Heart left ventricle (tissue), 16 donors: Measurements from ENCODE around the gene RRP1. TPM values are rescaled to one million over a fixed set of nuclear protein-coding genes. Genes with fewer than 3 reads are reported as not detected.
A peak's percentile ranks its signal among the peaks of the same experiment; 100 is the strongest.

Experiments used
- ATAC-seq, 4 donors: fragments of 200-7000 bp; cut with Tn5 transposase; one replicate each; pipeline ENCODE4 v1.9.1; 2020 to 2022; ENCODE audit warnings: moderate library complexity in 4 of 4, mild to moderate bottlenecking in 3 of 4, moderate number of reproducible peaks in 1 of 4
- DNase-seq, 5 donors: peaks; one replicate each; pipeline ENCODE4 v3.0.0-alpha.2; 2020
- H3K27ac ChIP-seq, 12 donors: fragments of 200-600 bp; sonication (generic) in 4 of 12; one replicate each; pipeline versions ENCODE4 v1.5.0 to v1.8.0; 2016 to 2022; ENCODE audit warnings: mild to moderate bottlenecking in 2 of 12
- H3K27me3 ChIP-seq, 9 donors: fragments of 200-600 bp; sonication (generic) in 2 of 9; one replicate each; pipeline versions ENCODE4 v1.5.1 to v1.8.0; 2016 to 2022; ENCODE audit warnings: mild to moderate bottlenecking in 3 of 9
- H3K36me3 ChIP-seq, 9 donors: fragments of 200-600 bp; sonication (generic) in 2 of 9; one replicate each; pipeline versions ENCODE4 v1.5.0 to v1.8.0; 2018 to 2022; ENCODE audit warnings: mild to moderate bottlenecking in 2 of 9
- H3K4me1 ChIP-seq, 12 donors: fragments of 200-600 bp; sonication (generic) in 4 of 12; one replicate each; pipeline versions ENCODE4 v1.5.0 to v1.8.0; 2016 to 2022; ENCODE audit warnings: mild to moderate bottlenecking in 3 of 12
- H3K4me3 ChIP-seq, 12 donors: fragments of 200-600 bp; sonication (generic) in 4 of 12; one replicate each; pipeline versions ENCODE4 v1.5.0 to v1.8.0; 2017 to 2022; ENCODE audit warnings: mild to moderate bottlenecking in 9 of 12, moderate library complexity in 4 of 12
- H3K9me3 ChIP-seq, 12 donors: fragments of 200-600 bp; sonication (generic) in 4 of 12; one replicate each; pipeline versions ENCODE4 v1.5.0 to v1.8.0; 2016 to 2022; ENCODE audit warnings: mild to moderate bottlenecking in 1 of 12
- POLR2A ChIP-seq, 2 donors: fragments of 450-650 bp; IDR thresholded peaks; one replicate each; pipeline ENCODE4 v1.6.1; 2017; ENCODE audit warnings: antibody characterized with exemption in 2 of 2, mild to moderate bottlenecking in 2 of 2, moderate library complexity in 2 of 2
- WGBS, 4 donors: extraction: QIAGEN DNeasy Blood & Tissue Kit in 2 of 4; methylation state at CpG; one replicate each; pipeline versions ENCODE4 v1.1.5 to v1.1.7; 2013 to 2018; 5-methylcytosine and 5-hydroxymethylcytosine counted together
- intact Hi-C, 10 donors: fragments of 100-400 bp; cut with DNase I; formaldehyde crosslinking; loops; one replicate each; pipeline versions ENCODE4 v1.11.1 to v1.14.2; 2022
- polyA plus RNA-seq, 2 donors: library from polyadenylated mRNA; stranded (reverse); fragments of 200-250 nt; gene quantifications; one replicate each; pipeline ENCODE4 v1.2.3, GENCODE V29; 2013
- total RNA-seq, 9 donors: library from RNA; depleted of rRNA in 2 of 9; stranded (reverse); fragments of >200 nt in 2 of 9; fragmentation: NEBNext Ultra II Directional in 3 of 9; extraction: Animal tissue kit (Norgen Biotek cat#: 25700) in 3 of 9; gene quantifications; one replicate each; pipeline versions ENCODE4 v1.1.0 to v1.2.4, GENCODE V29; 2016 to 2023
- TF ChIP-seq, protein P1 (sequence below), 12 donors: fragments of 200-600 bp; sonication (generic) in 4 of 12; IDR thresholded peaks; one replicate each; pipeline versions ENCODE4 v1.5.0 to v1.8.0; 2018 to 2022; ENCODE audit warnings: antibody characterized with exemption in 12 of 12, mild to moderate bottlenecking in 5 of 12
- donor health status: ischemic (EF 13 %, LVEDD 7.1; RV severe dilation, severe dysfunction).
- donor health status: healthy with polysubstance abuse.
- donor health status: DM: no; HTN: yes; CAD: no.
- donor health status: DM: no; HTN: no; CAD: no.
- donor health status: ischemic (EF 25% LVEDD 6.9; RV normal size, moderate dysfunction).
- donor health status: ischemic (EF 25% LVEDD 5.7; RV mildly dilated, moderate dysfunction).
- donor health status: healthy.
- donor health status: DM: yes; HTN: yes; CAD: no.
- donor health status: ischemic (EF 35%, LVEDD 5.7; RV mildly dilated, moderate dysfunction).
- donor health status: nonischemic (EF 11% LVEDD 7.7; RV severe dilation, severe dysfunction).
- donor health status: DM: yes; HTN: yes; CAD: no.
- donor health status: PGD.
- donor health status: ischemic (EF 29% LVEDD 5.4; RV normal size, mild dysfunction).
- donor health status: nonischemic (EF 23%, LVEDD 6.1; RV moderate dilation, normal function).

The RRP1 gene
- total and polyA plus RNA-seq, 11 donors, result 6.0 to 15.6 (median 9.8) TPM

DNA sequence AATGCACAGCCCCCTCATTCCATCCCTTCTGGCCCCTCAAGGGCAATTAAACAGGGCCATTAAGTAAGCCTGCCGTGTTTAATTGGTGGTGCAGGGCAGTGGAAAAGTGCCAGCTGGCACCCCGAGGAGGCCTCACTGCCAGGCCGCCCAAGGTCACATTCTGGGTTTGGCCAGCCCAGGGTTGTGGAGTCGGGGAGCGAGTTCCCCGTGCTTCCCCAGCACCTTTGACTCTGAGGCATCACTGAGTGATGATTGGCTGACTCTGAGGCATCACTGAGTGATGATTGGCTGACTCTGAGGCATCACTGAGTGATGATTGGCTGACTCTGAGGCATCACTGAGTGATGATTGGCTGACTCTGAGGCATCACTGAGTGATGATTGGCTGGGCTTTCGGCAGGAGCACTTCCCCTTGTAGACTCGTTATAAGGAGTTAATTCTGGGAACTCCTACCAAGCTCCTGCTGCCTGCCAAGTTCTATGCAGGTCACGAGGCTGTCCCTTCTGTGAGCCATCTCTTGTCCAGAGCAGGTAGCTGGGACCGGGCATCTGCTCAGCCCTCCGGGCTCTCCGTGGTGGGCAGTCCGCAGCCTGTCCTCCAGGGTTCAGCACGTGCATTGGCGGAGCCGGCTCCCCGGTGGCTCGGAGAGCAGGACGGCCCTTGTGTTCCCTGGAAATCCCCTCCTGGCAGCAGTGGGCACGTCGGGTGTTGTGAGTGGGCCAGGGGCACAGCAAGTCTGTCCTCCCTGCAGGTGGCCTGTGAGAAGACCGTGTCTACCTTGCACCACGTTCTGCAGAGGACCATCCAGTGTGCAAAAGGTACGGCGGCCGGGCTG is 34.2 kb upstream of the RRP1 start:
- H3K27ac ChIP-seq, result peak overlapping the region in 3 of 12 donors; percentile 9 to 61 (median 10)
- no peaks in the 10 kb centered on the region for H3K27me3 ChIP-seq
- H3K9me3 ChIP-seq, result no peaks in the 10 kb centered on the region
- DNase-seq (peak in 1 of 5 donors; percentile 55), ATAC-seq (peak in 3 of 4 donors; percentile 29 to 57 (median 50))
- 73 to 83% (median 77%) methylated on average over 18 to 26 of the region's 26 CpGs for WGBS, 4 donors
- H3K36me3 ChIP-seq, result peaks cover 0 to 91% (median 64%) of the 10 kb centered on the region in 9 donors
- peaks cover 0 to 21% (median 0%) of the 10 kb centered on the region in 12 donors for H3K4me1 ChIP-seq
- H3K4me3 ChIP-seq, result no peak overlapping the region
- TF ChIP-seq POLR2A (IDR thresholded peaks at IDR 0.05), result no peak
- TF ChIP-seq, protein P1, sequence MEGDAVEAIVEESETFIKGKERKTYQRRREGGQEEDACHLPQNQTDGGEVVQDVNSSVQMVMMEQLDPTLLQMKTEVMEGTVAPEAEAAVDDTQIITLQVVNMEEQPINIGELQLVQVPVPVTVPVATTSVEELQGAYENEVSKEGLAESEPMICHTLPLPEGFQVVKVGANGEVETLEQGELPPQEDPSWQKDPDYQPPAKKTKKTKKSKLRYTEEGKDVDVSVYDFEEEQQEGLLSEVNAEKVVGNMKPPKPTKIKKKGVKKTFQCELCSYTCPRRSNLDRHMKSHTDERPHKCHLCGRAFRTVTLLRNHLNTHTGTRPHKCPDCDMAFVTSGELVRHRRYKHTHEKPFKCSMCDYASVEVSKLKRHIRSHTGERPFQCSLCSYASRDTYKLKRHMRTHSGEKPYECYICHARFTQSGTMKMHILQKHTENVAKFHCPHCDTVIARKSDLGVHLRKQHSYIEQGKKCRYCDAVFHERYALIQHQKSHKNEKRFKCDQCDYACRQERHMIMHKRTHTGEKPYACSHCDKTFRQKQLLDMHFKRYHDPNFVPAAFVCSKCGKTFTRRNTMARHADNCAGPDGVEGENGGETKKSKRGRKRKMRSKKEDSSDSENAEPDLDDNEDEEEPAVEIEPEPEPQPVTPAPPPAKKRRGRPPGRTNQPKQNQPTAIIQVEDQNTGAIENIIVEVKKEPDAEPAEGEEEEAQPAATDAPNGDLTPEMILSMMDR (IDR thresholded peaks at IDR 0.05), result no peak
- intact Hi-C loops, result loop anchor here in 1 of 10 donors (10.0 kb wide), 1 partner anchor 50 kb away; no protein-coding TSS in a partner anchor

DNA sequence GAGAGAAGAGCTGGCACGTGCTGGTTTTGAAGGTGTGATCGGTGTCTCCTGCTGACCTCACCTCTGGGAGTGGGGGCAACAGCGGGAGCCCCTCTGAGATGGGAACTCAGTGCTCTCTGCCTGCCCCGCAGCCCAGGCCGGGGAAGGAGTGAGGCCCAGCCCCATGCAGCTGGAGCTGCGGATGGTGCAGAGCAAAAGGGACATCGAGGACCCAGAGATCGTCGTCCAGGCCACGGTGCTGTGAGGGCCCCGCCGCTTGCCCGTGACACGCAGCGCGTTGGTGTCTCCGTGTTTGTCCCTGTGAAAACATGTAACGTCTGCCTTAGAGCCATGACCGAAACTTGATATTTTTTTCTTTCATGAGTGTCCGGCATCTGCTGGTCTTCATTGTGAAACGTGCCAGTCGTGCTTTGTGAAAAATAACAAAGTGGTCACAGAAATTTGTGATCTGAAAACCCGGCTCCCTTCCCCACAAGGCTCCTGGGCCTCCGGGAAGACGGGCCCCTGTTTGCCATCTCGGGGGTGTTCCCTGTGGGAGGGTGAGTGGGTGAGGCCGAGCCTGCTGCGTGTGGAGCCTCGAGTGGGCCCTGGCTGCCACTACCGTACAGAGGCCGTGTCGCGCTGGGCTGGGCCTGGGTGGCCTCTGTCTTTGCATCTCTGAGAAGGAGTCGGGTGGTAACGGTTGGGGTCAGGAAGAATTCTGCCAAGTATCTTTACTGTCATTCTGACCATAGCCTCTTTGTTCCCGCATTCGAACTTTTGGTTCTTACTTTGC is 33.4 kb upstream of the RRP1 start:
- ATAC-seq (no peak), DNase-seq (no peak)
- TF ChIP-seq, protein P1 (IDR thresholded peaks at IDR 0.05), result no peak
- no peak for TF ChIP-seq POLR2A (IDR thresholded peaks at IDR 0.05)
- H3K36me3 ChIP-seq, result peaks cover 0 to 91% (median 63%) of the 10 kb centered on the region in 9 donors
- H3K27me3 ChIP-seq, result no peaks in the 10 kb centered on the region
- intact Hi-C loops, result loop anchor here in 1 of 10 donors (10.0 kb wide), 1 partner anchor 51 kb away; no protein-coding TSS in a partner anchor
- no peaks in the 10 kb centered on the region for H3K9me3 ChIP-seq
- no peak overlapping the region for H3K4me3 ChIP-seq
- 94 to 97% (median 96%) methylated on average over 33 to 37 of the region's 37 CpGs for WGBS, 4 donors
- H3K4me1 ChIP-seq, result peaks cover 0 to 21% (median 0%) of the 10 kb centered on the region in 12 donors
- no peak overlapping the region for H3K27ac ChIP-seq

DNA sequence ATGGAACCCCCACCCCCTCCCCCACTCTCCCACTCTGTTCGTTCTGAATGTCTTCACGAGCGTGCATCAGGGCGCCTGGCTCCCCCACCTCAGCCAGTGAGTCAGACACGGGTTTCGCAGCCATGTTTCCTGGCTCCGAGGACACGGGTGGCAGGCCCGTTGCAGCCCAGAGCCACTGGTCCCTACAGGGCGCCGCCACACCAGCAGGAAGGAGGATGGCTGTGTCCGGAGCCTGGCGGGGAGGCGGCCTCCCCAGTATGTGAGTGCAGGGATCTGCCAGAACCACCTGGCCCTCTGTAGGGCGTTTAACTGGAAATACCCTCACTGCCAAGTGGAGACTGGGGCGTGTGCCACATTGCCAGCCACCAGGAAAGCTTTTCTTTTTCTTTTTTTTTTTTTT is 31.8 kb upstream of the RRP1 start:
- H3K4me3 ChIP-seq, result peak overlapping the region in 1 of 12 donors; percentile 5
- no peaks in the 10 kb centered on the region for H3K27me3 ChIP-seq
- intact Hi-C loops, result loop anchor here in 1 of 10 donors (10.0 kb wide), 1 partner anchor 53 kb away; no protein-coding TSS in a partner anchor
- no peak for TF ChIP-seq POLR2A (IDR thresholded peaks at IDR 0.05)
- TF ChIP-seq, protein P1 (IDR thresholded peaks at IDR 0.05), result no peak
- H3K4me1 ChIP-seq, result peaks cover 0 to 21% (median 0%) of the 10 kb centered on the region in 12 donors
- 90 to 92% (median 90%) methylated on average over 13 to 16 of the region's 16 CpGs for WGBS, 4 donors
- H3K36me3 ChIP-seq, result peaks cover 0 to 91% (median 47%) of the 10 kb centered on the region in 9 donors
- DNase-seq (no peak), ATAC-seq (no peak)
- H3K9me3 ChIP-seq, result no peaks in the 10 kb centered on the region
- peak overlapping the region in 5 of 12 donors; percentile 29 to 82 (median 59) for H3K27ac ChIP-seq
